Right lobe of liver (tissue), 6 donors: ENCODE data around the gene ITPR1. TPM values are rescaled to one million over a fixed set of nuclear protein-coding genes. Genes with fewer than 3 reads are reported as not detected.

Experiments
- ATAC-seq, 4 donors: fragments of 200-7000 bp; cut with Tn5 transposase; one replicate each; pipeline ENCODE4 v1.9.1; 2020; ENCODE audit warnings: mild to moderate bottlenecking in 4 of 4, moderate library complexity in 4 of 4
- DNase-seq, 3 donors: peaks; one replicate each; pipeline ENCODE4 v3.0.0-alpha.2; 2020
- H3K27ac ChIP-seq, 3 donors: fragments of 200-600 bp; one replicate each; pipeline ENCODE4 v1.8.0; 2022
- H3K27me3 ChIP-seq, 2 donors: fragments of 200-600 bp; one replicate each; pipeline ENCODE4 v1.8.0; 2022
- H3K36me3 ChIP-seq, 4 donors: fragments of 200-600 bp; sonication (generic) in 1 of 4; one replicate each; pipeline versions ENCODE4 v1.5.1 to v1.8.0; 2017 to 2022; ENCODE audit warnings: control low read depth in 1 of 4
- H3K4me1 ChIP-seq, 4 donors: fragments of 200-600 bp; sonication (generic) in 1 of 4; one replicate each; pipeline versions ENCODE4 v1.5.1 to v1.8.0; 2017 to 2022; ENCODE audit warnings: control low read depth in 1 of 4
- H3K4me3 ChIP-seq, 3 donors: fragments of 200-600 bp; one replicate each; pipeline ENCODE4 v1.8.0; 2022
- H3K9me3 ChIP-seq, 4 donors: fragments of 200-600 bp; sonication (generic) in 1 of 4; one replicate each; pipeline versions ENCODE4 v1.5.1 to v1.8.0; 2017 to 2022; ENCODE audit warnings: control low read depth in 1 of 4
- POLR2A ChIP-seq: fragments of 450-650 bp; IDR thresholded peaks from one replicate; pipeline ENCODE4 v1.6.1; 2017; ENCODE audit warnings: antibody characterized with exemption, mild to moderate bottlenecking
- WGBS: methylation state at CpG from one replicate; pipeline ENCODE4 v1.1.6; 2018; ENCODE audit warnings: low coverage, low lambda C conversion rate; ENCODE audit not compliant: insufficient coverage; ENCODE audit errors: missing lambda C conversion rate; 5-methylcytosine and 5-hydroxymethylcytosine counted together
- intact Hi-C, 2 donors: fragments of 100-400 bp; cut with DNase I; formaldehyde crosslinking; loops; one replicate each; pipeline versions ENCODE4 v1.11.2 to v1.14.1; 2022
- total RNA-seq, 6 experiments: library from RNA; depleted of rRNA in 2 of 6; stranded (reverse); fragments of >200 nt in 2 of 6; fragmentation: NEBNext Ultra II Directional in 3 of 6; extraction: Animal tissue kit (Norgen Biotek cat#: 25700) in 3 of 6; gene quantifications; one replicate each; pipeline versions ENCODE4 v1.1.0 to v1.2.4, GENCODE V29; 2016 to 2023
- TF ChIP-seq, protein P1 (sequence below), 4 donors: fragments of 200-600 bp in 3 of 4; fragments of 450-650 bp in 1 of 4; IDR thresholded peaks; one replicate each; pipeline versions ENCODE4 v1.5.1 to v1.8.0; 2016 to 2022; ENCODE audit warnings: antibody characterized with exemption in 4 of 4, mild to moderate bottlenecking in 2 of 4
- donor health status: DM: no; HTN: yes; CAD: no.
- donor health status: DM: no; HTN: no; CAD: no.
- donor health status: DM: no; HTN: no; CAD: no.
- donor health status: DM: no; HTN: yes; CAD: no.
- donor health status: DM: no; HTN: yes; CAD: no.

The ITPR1 gene
- total RNA-seq, 6 experiments from 2014 or later, result 6.5 to 16.2 (median 11.5) TPM

DNA sequence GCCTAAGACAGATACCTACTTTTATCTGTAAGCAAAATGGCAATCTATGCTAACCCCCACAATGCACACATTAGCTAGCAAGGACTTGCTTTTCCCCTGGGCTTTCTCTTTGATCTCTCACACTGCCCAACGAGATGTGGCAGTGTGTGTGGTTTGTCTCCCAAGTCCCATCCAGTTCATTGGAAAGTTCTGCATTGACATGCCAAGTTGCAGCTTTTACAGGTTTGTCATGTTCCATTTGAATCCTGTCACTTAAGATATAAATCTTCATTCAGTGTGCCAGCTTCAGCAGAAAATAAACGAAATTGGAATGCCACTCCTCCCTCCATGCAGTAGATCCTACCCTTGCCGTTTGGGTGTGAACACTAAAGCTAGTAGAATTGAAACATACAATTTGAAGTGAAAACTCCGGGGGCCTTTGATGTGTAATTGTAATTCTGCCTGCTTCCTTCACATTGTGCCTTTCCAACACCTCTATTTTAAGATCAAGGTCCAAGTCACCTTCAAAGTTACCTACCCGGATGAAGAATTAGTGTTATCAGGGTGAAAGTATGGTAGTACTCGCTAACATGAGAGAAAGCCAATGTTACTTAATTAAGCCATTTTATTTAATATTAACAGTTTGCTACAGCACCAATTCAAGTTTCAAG, 355.2 kb downstream of the ITPR1 start:
- Histone ChIP-seq H3K4me3 (no peak overlapping the region), H3K27ac (no peak overlapping the region), H3K9me3 (no peaks in the 10 kb centered on the region), H3K36me3 (no peaks in the 10 kb centered on the region), H3K4me1 (no peaks in the 10 kb centered on the region), H3K27me3 (no peaks in the 10 kb centered on the region)
- DNase-seq (no peak), ATAC-seq (no peak)
- 85% methylated on average over 6 of the region's 6 CpGs for WGBS
- no peak for TF ChIP-seq POLR2A
- TF ChIP-seq, protein P1, sequence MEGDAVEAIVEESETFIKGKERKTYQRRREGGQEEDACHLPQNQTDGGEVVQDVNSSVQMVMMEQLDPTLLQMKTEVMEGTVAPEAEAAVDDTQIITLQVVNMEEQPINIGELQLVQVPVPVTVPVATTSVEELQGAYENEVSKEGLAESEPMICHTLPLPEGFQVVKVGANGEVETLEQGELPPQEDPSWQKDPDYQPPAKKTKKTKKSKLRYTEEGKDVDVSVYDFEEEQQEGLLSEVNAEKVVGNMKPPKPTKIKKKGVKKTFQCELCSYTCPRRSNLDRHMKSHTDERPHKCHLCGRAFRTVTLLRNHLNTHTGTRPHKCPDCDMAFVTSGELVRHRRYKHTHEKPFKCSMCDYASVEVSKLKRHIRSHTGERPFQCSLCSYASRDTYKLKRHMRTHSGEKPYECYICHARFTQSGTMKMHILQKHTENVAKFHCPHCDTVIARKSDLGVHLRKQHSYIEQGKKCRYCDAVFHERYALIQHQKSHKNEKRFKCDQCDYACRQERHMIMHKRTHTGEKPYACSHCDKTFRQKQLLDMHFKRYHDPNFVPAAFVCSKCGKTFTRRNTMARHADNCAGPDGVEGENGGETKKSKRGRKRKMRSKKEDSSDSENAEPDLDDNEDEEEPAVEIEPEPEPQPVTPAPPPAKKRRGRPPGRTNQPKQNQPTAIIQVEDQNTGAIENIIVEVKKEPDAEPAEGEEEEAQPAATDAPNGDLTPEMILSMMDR (IDR thresholded peaks at IDR 0.05), result no peak
- intact Hi-C loops, result no loop called here

DNA sequence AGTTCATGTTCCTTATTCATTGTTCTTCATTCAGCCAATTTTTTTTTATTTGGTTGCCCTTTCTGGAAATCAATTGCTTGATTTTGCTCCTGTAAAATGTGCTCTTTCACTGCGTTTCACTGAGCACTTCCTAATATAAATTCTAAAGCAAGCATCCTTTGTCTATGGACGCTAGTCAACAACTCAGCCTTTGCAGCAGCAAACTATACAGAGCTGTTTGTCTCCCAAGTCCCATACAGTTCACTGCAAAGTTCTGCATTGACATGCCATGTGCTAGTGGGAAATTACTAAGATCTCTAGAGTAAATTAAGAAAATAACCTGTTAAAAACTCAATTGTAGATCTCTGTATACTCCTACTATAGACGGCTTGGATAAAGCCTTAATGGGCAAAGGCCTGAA, 356.0 kb downstream of the ITPR1 start:
- H3K27ac ChIP-seq, result no peak overlapping the region
- no peaks in the 10 kb centered on the region for H3K27me3 ChIP-seq
- intact Hi-C loops, result no loop called here
- no peak for ATAC-seq
- no peak overlapping the region for H3K4me3 ChIP-seq
- 62% methylated on average over 3 of the region's 3 CpGs for WGBS
- DNase-seq, result no peak
- no peaks in the 10 kb centered on the region for H3K4me1 ChIP-seq
- no peaks in the 10 kb centered on the region for H3K9me3 ChIP-seq
- no peaks in the 10 kb centered on the region for H3K36me3 ChIP-seq
- no peak for TF ChIP-seq POLR2A
- TF ChIP-seq, protein P1 (IDR thresholded peaks at IDR 0.05), result no peak

DNA sequence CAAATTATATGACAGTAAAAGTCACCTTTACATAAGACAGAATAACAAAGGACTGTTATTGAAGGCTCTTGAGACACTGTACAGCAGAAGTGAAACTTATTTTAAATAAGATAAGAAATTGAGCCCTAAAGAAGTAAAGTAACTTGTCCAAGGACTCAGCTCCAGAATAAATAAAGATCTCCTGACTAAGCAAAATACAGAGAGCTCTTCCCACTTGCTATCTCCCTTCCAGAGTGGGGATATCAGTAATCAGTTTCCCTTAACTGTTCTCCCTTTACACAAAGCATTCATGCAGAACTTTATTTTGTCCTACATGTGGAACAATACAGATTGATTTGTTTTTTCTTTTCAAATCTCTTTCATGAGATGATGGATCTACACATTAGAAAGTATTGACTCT, 356.6 kb downstream of the ITPR1 start:
- Histone ChIP-seq H3K27me3 (no peaks in the 10 kb centered on the region), H3K9me3 (no peaks in the 10 kb centered on the region), H3K4me1 (no peaks in the 10 kb centered on the region), H3K4me3 (no peak overlapping the region), H3K36me3 (no peaks in the 10 kb centered on the region), H3K27ac (no peak overlapping the region)
- intact Hi-C loops, result no loop called here
- TF ChIP-seq POLR2A, result no peak
- TF ChIP-seq, protein P1 (IDR thresholded peaks at IDR 0.05), result no peak
- ATAC-seq (no peak), DNase-seq (no peak)

DNA sequence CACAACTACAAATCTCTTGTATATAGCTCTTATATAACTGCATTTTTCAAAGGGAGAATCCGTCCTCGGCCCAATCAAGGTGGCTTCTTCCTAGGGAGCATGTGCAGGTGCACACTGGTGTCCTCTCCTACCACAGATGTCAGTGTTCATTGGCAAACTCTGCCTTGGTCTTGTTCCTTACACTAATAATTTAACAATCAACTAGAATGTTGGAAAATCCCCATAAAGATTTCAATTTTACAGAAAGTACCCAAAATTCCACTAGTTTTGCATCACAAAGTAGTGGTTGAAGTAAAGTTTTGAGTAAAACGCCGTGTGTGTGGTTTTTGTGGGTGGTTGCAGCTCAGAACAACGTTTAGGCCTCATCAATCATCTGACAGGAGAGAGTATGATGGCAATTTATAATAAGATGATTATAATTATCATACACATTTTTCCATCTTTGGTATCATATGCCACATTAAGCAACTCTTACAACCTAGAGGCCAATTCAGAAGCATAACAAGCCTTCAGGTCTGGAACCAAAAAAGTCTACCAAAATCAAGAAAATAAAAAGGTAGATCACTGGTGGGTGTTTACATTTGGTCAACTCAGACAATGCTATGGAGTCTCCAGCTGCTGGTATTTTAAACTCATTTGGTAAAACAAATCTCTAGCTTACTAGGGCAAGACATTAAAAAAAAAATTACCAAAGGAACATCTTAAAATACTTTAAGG, 357.2 kb downstream of the ITPR1 start:
- Histone ChIP-seq H3K4me3 (no peak overlapping the region), H3K9me3 (no peaks in the 10 kb centered on the region), H3K27ac (no peak overlapping the region), H3K27me3 (no peaks in the 10 kb centered on the region), H3K4me1 (no peaks in the 10 kb centered on the region), H3K36me3 (no peaks in the 10 kb centered on the region)
- intact Hi-C loops, result no loop called here
- WGBS, result 48% methylated on average over 4 of the region's 5 CpGs
- no peak for DNase-seq
- TF ChIP-seq, protein P1 (IDR thresholded peaks at IDR 0.05), result no peak
- no peak for TF ChIP-seq POLR2A
- ATAC-seq, result no peak
